ENCODE data around the gene ARAF. TPM values are rescaled to one million over a fixed set of nuclear protein-coding genes. Genes with fewer than 3 reads are reported as not detected.

Gene ARAF
- total RNA-seq, 1 experiment from 2014 or later, result 20.5 TPM

DNA sequence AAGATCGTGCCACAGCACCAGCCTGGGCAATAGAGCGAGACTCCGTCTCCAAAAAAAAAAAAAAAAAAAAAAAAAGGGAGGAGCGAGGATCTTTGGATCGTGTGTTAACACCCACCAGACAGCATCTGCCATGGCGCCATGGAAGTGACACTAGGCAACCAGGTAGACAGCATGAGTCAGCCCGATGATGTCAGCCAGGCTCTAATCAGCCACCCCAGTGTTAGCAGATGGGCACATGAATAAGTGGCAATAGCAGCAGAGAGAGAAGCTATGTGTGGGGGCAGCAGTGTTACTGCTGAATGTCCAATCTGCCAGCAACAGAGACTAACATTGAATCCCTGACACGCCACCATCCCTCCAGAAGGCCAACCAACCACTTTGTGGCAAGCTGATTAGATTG, 52.1 kb downstream of the ARAF start:
- Histone ChIP-seq H3K4me3 (no peak overlapping the region), H3K9me3 (replicated peaks) (no peaks in the 10 kb centered on the region), H3K4me1 (no peaks in the 10 kb centered on the region), H3K27ac (no peak overlapping the region), H3K27me3 (no peaks in the 10 kb centered on the region), H3K36me3 (no peaks in the 10 kb centered on the region)
- no peak for DNase-seq

DNA sequence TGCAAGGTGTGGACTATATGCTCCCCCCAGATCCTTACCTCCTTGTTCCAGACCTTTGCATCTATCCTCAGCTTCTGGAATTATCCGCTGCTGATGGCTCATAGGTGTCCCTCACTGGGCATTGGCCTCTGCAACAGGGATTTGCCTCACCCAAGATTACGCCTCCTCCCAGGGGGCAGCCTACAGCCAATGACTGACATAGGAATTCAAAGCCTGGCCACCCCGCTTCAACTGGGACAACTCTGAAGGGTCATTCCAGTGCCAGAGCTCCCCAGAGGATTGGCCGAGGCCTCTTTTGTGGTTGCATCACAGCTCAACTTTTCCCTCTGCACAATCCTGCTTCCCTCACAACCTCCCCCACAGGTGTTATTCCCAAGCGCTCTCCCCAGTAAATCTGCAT, 53.6 kb downstream of the ARAF start:
- H3K9me3 ChIP-seq (replicated peaks), result no peaks in the 10 kb centered on the region
- H3K27me3 ChIP-seq, result no peaks in the 10 kb centered on the region
- H3K27ac ChIP-seq, result no peak overlapping the region
- no peak for DNase-seq
- H3K4me3 ChIP-seq, result no peak overlapping the region
- H3K4me1 ChIP-seq, result no peaks in the 10 kb centered on the region
- no peaks in the 10 kb centered on the region for H3K36me3 ChIP-seq

DNA sequence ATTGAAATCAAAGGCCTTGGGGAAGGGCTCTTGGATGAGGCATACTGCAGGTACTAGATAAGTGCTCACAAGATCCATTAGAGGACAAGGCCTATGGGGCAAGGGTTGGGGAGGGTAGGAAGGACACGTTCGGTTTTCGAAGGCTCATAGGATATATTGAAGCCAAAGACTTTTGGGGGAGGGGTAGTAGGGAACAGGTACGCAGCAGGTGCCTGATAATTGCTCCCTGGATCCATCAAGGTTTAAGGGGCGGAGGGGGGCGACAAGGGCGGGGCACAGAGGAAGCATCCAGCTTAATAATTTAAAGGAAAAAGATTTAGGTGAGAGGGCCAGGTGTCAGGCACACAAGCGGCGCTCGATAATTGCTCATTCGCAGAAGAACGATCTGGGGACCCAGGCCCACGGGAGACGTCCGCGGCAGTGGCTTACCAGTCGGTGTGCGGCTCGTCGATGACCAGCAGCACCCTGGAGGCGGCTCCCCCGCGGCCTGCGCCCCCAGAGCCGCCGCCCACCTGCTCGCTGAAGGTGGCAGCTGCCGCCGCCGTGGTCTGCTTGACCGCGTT, 58.0 kb downstream of the ARAF start:
- H3K4me1 ChIP-seq, result no peaks in the 10 kb centered on the region
- DNase-seq, result no peak
- no peaks in the 10 kb centered on the region for H3K27me3 ChIP-seq

DNA sequence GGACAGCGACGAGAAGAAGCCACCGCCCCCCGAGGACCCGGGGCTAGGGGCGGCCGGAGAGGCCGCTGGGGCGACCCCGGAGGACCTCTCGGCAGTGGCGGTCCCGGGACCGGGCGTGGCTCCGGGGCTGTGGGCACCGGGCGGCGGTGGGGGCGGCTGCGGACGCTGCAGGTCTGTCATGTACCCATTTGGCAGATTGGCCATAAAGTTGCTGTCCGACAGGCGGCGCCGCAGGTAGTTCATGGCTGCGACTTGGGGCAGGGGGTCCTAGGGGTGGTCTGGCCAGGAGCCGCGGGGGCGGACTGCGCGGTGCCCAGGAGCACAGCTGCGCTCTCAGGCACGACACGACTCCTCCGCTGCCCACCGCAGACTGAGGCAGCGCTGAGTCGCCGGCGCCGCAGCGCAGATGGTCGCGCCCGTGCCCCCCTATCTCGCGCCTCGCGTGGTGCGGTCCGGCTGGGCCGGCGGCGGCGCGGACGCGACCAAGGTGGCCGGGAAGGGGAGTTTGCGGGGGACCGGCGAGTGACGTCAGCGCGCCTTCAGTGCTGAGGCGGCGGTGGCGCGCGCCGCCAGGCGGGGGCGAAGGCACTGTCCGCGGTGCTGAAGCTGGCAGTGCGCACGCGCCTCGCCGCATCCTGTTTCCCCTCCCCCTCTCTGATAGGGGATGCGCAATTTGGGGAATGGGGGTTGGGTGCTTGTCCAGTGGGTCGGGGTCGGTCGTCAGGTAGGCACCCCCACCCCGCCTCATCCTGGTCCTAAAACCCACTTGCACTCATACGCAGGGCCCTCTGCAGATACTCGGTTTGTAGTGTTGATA, 58.7 kb downstream of the ARAF start, which contains the start of gene SYN1:
Gene SYN1, minus strand, starts transcription at position 372 of the 817 bp plus-strand sequence. Its CDS starts 129 bp downstream, at position 243.
- Histone ChIP-seq H3K36me3 (no peaks in the 10 kb centered on the region), H3K27me3 (no peaks in the 10 kb centered on the region), H3K9me3 (replicated peaks) (no peaks in the 10 kb centered on the region), H3K4me3 (no peak within 1 kb of the TSS), H3K4me1 (no peaks in the 10 kb centered on the region), H3K27ac (no peak within 1 kb of the TSS)
- DNase-seq, result no peak

More for the DNA sequence above, 58.0 kb downstream of the ARAF start:
- no peaks in the 10 kb centered on the region for H3K9me3 ChIP-seq (replicated peaks)
- H3K36me3 ChIP-seq, result no peaks in the 10 kb centered on the region
- H3K4me3 ChIP-seq, result no peak overlapping the region
- H3K27ac ChIP-seq, result no peak overlapping the region

DNA sequence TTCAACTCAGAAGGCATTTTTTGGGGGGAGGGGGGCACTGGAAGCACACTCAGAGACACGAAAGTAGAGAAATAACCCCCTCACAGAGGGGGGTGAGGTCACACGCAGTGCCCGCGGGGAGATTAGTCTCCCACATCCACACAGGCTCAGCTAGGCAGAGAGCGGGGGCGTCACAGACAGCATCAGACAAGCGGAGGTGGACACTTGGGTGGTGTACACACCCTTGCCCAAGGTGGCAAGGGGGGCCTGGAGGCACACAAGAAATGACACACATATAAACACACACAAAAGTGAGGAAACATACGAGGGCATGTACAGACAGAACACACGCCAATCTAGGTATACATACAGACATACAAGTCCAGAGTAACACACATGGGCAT, 59.3 kb downstream of the ARAF start:
- no peak overlapping the region for H3K27ac ChIP-seq
- no peaks in the 10 kb centered on the region for H3K4me1 ChIP-seq
- no peaks in the 10 kb centered on the region for H3K9me3 ChIP-seq (replicated peaks)
- no peaks in the 10 kb centered on the region for H3K36me3 ChIP-seq
- H3K4me3 ChIP-seq, result no peak overlapping the region
- no peaks in the 10 kb centered on the region for H3K27me3 ChIP-seq
- DNase-seq, result no peak

Other genes starting within 250 kb of the ARAF start
- gene ZNF157, start 190.6 kb upstream of the ARAF start, total RNA-seq (2014; rRNA removed; shearing (Covaris generic)), result not detected in 2 replicates
- gene ZNF41, start 78.0 kb upstream of the ARAF start, total RNA-seq (2014; rRNA removed; shearing (Covaris generic)), result 7.2 and 8.4 TPM in 2 replicates
- gene TIMP1, start 21.2 kb downstream of the ARAF start, total RNA-seq (2014; rRNA removed; shearing (Covaris generic)), result 62.8 and 64.2 TPM in 2 replicates
- 0.04 and 0.33 TPM in 2 replicates for gene SYN1, start 58.7 kb downstream of the ARAF start, total RNA-seq (2014; rRNA removed; shearing (Covaris generic))
- gene CFP, start 68.7 kb downstream of the ARAF start, total RNA-seq (2014; rRNA removed; shearing (Covaris generic)), result 0.08 and 0.32 TPM in 2 replicates
- gene ELK1, start 89.4 kb downstream of the ARAF start, total RNA-seq (2014; rRNA removed; shearing (Covaris generic)), result 36.0 and 36.3 TPM in 2 replicates
- 98.0 and 121 TPM in 2 replicates for gene UXT, start 98.0 kb downstream of the ARAF start, total RNA-seq (2014; rRNA removed; shearing (Covaris generic))